SH-SY5Y (cell line): ENCODE data around the gene HCFC1.

Experiments
- GATA2 ChIP-seq: IDR thresholded peaks from 2 replicates; pipeline ENCODE4 v1.6.1; 2011; ENCODE audit warnings: mild to moderate bottlenecking, low read depth, low read length
- GATA3 ChIP-seq: IDR thresholded peaks from 2 replicates; pipeline ENCODE4 v1.6.1; 2011; ENCODE audit warnings: low read depth, mild to moderate bottlenecking, low read length, moderate library complexity

DNA sequence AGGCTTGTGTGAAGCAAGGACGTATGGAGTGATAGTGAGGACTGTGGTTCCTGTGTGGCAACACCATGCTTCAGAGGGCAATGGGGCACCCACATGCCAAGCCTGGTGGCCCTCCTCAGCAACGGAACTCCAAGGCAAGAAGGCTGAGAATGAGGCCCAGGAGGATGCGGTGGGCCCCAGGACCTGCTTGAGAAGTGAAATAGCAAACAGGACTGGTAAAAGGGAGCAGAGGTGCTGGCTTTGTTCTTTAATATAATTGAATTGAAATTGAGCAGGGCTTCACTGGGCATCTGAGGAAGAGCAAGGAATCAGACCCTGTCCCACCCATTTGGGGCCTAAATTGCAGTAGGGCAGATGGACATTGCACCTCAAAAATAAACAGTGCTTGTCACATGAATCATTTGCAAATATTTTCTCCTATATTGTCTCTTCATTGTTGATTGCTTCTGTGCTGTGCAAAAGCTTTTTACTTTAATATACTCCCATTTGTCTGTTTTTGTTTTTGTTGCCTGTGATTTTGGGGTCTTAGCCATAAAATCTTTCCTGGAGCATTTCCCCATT is 3.2 kb upstream of the HCFC1 start:
- TF ChIP-seq GATA2 = no peak
- no peak for TF ChIP-seq GATA3
